Esophagus squamous epithelium (tissue), 4 donors: ENCODE data around the gene MORN1.

ENCODE experiments used
- CTCF ChIP-seq, 6 experiments: fragments of 450-650 bp in 4 of 6; fragments of 200-600 bp in 2 of 6; sonication (generic) in 2 of 6; IDR thresholded peaks; one replicate each; pipeline ENCODE4 v1.5.1; 2016 to 2019; ENCODE audit warnings: antibody characterized with exemption in 6 of 6, mild to moderate bottlenecking in 4 of 6, moderate library complexity in 4 of 6
- POLR2A ChIP-seq, 4 donors: fragments of 450-650 bp; IDR thresholded peaks; one replicate each; pipeline ENCODE4 v1.6.1; 2017; ENCODE audit warnings: antibody characterized with exemption in 4 of 4, mild to moderate bottlenecking in 4 of 4, moderate library complexity in 3 of 4

GRCh38 chr1:2286923-2287322, 104.4 kb downstream of the MORN1 start:
- TF ChIP-seq CTCF (IDR thresholded peaks at IDR 0.05): no peak
- TF ChIP-seq POLR2A (IDR thresholded peaks at IDR 0.05): no peak
